GM11168 (cell line): ENCODE results near the gene ANO9.
"Not testable (repeated sequence)": the region's sequence is repeated elsewhere in the genome, so short reads cannot be mapped to it uniquely, and the experiment has no call there.

Experiments
- in situ Hi-C: fragments of 300-500 bp; cut with MboI; formaldehyde crosslinking; loops from one replicate; pipeline ENCODE4 v1.12.0; 2022; ENCODE audit warnings: low sequenced_read_pairs; ENCODE audit not compliant: unreplicated experiment

Gene ANO9

GRCh38 chr11:437228-437870 is 4.5 kb downstream of the ANO9 start:
- in situ Hi-C loops, result no loop called here

GRCh38 chr11:434999-435740 is 6.6 kb downstream of the ANO9 start:
- in situ Hi-C loops, result not testable (repeated sequence)

DNA sequence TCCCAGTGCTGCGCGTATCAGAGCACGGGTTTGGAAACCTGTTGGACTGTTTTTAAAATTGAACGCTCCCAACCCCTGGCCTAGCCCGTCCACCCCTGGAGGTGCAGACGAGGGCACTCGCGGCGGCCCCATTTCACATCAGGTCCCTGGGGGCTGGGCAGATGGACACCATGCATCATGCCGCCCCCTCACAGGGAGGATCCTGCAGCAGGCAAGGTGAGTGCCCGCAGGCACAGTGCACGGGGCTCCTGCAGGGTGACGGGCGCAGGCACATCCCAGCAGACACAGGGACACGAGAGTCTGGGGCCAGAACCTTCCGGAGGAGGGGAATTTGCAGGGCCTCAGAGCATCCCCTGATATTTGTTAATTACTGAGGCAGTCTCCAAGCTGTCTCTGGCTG is 7.3 kb downstream of the ANO9 start:
- in situ Hi-C loops, result no loop called here

GRCh38 chr11:433641-434040 is 8.2 kb downstream of the ANO9 start:
- in situ Hi-C loops, result no loop called here

- in situ Hi-C loops, result no loop called here
Observed at GRCh38 chr11:433111-433510, 8.7 kb downstream of the ANO9 start.

GRCh38 chr11:432501-433100 is 9.2 kb downstream of the ANO9 start:
- in situ Hi-C loops, result no loop called here

GRCh38 chr11:431921-432320 is 9.9 kb downstream of the ANO9 start:
- in situ Hi-C loops, result no loop called here

GRCh38 chr11:429931-430456 is 11.8 kb downstream of the ANO9 start:
- in situ Hi-C loops, result no loop called here

- in situ Hi-C loops, result no loop called here
Observed at GRCh38 chr11:429391-429790, 12.4 kb downstream of the ANO9 start.

- in situ Hi-C loops, result no loop called here
Observed at GRCh38 chr11:428295-428694, 13.5 kb downstream of the ANO9 start.

- in situ Hi-C loops, result no loop called here
Observed at GRCh38 chr11:426851-427250, 15.0 kb downstream of the ANO9 start.

- in situ Hi-C loops, result no loop called here
Observed at GRCh38 chr11:425301-425700, 16.5 kb downstream of the ANO9 start.

DNA sequence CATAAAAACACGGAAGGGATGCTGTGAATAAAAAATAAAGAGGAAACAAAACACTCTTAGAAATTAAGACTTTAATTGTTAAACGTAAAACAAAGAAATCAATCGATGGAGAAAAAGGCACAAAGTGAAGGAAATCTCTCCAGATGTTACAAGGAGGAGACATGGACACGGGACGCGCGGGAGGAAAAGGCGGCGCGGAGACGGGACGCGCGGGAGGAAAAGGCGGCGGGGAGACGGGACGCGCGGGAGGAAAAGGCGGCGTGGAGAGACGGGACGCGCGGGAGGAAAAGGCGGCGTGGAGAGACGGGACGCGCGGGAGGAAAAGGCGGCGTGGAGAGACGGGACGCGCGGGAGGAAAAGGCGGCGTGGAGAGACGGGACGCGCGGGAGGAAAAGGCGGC is 17.0 kb downstream of the ANO9 start:
- in situ Hi-C loops, result not testable (repeated sequence)

- in situ Hi-C loops, result no loop called here
Observed at GRCh38 chr11:424232-424631, 17.6 kb downstream of the ANO9 start.

GRCh38 chr11:422249-422656 is 19.6 kb downstream of the ANO9 start:
- in situ Hi-C loops, result no loop called here

DNA sequence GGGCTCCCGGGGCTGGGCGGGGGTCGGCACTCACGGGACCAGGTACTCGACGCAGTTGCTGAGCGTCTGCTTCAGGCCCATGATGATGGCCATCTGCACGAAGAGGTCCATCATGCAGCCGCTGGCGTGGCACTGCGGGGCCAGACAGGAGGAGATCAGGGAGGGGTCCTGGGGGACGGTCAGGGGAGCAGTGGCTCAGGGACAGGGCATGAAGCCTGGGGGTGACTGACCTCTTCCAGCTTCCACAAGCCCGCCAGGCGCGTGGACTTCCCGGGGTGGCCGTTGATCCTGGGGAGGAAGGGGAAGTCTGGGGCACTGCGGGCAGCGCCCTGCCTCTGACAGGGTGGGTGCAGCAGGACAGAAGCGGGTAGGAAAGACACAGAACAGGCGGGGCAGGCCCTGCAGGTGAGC is 20.9 kb downstream of the ANO9 start:
- in situ Hi-C loops, result no loop called here

- in situ Hi-C loops, result no loop called here
Observed at GRCh38 chr11:420054-420910, 21.5 kb downstream of the ANO9 start.

DNA sequence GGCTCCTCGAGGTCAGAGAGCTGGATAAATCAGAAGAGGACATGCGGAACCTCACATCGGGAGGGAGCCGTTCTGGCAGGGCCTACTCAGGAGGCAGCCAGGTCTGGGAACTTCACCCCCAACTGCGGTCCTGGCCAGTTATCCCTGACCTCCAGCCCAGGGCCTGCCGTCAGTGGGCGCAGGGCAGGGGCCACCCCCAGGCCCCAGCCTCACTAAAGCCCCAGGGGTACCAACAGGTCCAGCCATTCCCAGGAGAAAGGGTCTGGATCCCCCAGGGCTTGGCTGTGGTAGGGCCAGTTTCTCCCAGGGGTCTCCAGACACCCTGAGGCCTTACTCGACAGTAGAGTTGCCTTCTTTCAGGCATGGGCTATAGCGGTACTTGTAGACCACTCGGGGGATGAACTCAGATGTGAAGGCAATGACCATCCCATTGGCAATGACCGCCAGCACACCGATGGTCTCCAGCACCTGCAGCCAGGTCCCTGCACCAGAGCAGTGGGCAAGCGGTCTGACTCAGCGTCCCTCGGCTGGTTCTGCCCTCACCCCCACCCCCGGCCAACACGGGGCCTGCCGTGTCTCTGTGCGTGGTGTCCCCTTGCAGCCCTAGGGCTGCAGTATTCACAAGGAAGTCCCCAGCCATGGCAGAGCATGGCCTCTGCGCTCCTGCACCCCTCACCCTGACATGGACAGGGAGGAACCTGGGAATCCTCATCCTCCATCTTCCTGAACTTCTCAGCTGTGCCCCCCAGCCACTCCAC is 22.4 kb downstream of the ANO9 start:
- in situ Hi-C loops, result no loop called here

GRCh38 chr11:418343-419247 is 23.2 kb downstream of the ANO9 start:
- in situ Hi-C loops, result no loop called here
